ENCODE measurements around the gene IMMP2L.

DNA sequence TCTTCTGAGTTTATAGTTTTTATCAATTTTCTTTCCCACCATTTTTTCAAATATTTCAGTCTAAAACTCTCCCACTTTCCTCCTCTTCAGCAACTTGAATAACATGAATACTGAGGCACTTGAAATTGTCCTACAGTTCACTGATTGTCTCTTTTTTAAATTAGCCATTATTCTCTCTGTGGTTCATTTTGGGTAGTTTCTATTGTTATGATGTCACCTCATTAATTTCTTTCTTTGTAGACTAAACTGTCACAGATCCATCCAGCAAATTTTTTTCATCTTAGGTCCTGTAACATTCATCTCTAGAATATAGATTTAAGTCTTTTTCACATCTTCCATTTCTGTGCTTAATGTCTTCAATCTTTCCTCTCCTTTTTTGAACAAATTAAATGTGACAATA is 326.6 kb downstream of the IMMP2L start:
- TF ChIP-seq CTCF (IDR thresholded peaks at IDR 0.05; ENCODE audit: borderline replicate concordance, extremely low read depth, low read length, poor library complexity, severe bottlenecking) (no peak), EZH2 (IDR thresholded peaks at IDR 0.05; ENCODE audit: borderline replicate concordance, low read depth, low read length, severe bottlenecking) (no peak)
